Measurements from ENCODE around the gene SPEN. TPM values are rescaled to one million over a fixed set of nuclear protein-coding genes. Genes with fewer than 3 reads are reported as not detected.
"Not testable (repeated sequence)": the region's sequence is repeated elsewhere in the genome, so short reads cannot be mapped to it uniquely, and the experiment has no call there.

SPEN gene
- total RNA-seq, 3 donors from 2014 or later = 48.7 to 60.3 (median 50.6) TPM

DNA sequence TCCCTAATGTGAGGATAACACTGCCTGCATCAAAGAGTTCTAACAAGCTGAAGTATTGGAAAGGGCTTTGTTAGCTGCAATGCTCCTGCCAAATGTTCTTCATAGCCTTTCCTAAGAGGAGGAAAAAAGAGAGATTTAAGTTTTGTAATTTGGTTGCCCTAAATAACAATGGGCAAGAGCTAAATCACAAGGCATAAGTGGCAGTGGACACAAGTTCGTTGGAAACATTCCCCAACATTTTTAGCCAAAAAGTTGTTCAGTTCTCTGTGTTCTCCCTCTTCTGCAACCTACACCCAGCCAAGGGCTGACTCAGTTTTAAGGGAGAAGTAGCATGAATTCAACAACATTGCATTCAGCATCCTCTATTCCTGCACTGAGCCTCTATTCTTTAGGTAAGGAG lies 37.4 kb upstream of the SPEN start:
- intact Hi-C loops (cut with DNase I, micrococcal nuclease) = no loop called here
- Histone ChIP-seq H3K36me3 (ENCODE audit: low read depth) (no peaks in the 10 kb centered on the region), H3K9me3 (no peaks in the 10 kb centered on the region), H3K4me3 (no peak overlapping the region), H3K4me1 (ENCODE audit: low read depth) (peaks cover 6% of the 10 kb centered on the region)
- TF ChIP-seq, protein P1, sequence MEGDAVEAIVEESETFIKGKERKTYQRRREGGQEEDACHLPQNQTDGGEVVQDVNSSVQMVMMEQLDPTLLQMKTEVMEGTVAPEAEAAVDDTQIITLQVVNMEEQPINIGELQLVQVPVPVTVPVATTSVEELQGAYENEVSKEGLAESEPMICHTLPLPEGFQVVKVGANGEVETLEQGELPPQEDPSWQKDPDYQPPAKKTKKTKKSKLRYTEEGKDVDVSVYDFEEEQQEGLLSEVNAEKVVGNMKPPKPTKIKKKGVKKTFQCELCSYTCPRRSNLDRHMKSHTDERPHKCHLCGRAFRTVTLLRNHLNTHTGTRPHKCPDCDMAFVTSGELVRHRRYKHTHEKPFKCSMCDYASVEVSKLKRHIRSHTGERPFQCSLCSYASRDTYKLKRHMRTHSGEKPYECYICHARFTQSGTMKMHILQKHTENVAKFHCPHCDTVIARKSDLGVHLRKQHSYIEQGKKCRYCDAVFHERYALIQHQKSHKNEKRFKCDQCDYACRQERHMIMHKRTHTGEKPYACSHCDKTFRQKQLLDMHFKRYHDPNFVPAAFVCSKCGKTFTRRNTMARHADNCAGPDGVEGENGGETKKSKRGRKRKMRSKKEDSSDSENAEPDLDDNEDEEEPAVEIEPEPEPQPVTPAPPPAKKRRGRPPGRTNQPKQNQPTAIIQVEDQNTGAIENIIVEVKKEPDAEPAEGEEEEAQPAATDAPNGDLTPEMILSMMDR (IDR thresholded peaks at IDR 0.05) = no peak
- ATAC-seq (no peak), DNase-seq (no peak)

DNA sequence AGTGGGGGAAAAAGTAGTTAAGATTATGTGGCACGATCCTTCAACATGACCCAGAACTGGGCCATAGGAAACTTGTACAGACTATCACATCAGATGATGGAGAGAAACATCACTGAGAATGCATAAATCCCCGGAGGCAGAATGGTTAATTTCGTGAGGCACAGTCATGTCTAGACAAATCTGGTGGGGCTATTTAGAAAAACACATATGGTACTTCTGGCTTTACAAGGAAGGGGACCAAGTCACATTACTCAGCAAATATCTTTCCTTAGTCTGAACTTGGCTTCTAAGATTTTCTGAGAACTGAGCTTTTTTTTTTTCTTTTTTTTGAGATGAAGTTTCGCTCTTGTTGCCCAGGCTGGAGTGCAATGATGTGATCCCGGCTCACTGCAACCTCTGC lies 30.8 kb upstream of the SPEN start:
- no peak for DNase-seq
- TF ChIP-seq, protein P1 (IDR thresholded peaks at IDR 0.05) = no peak
- Histone ChIP-seq H3K4me3 (no peak overlapping the region), H3K4me1 (ENCODE audit: low read depth) (peaks cover 5% of the 10 kb centered on the region), H3K36me3 (ENCODE audit: low read depth) (no peaks in the 10 kb centered on the region), H3K9me3 (no peaks in the 10 kb centered on the region)
- ATAC-seq = no peak
- intact Hi-C loops (cut with DNase I, micrococcal nuclease) = no loop called here

DNA sequence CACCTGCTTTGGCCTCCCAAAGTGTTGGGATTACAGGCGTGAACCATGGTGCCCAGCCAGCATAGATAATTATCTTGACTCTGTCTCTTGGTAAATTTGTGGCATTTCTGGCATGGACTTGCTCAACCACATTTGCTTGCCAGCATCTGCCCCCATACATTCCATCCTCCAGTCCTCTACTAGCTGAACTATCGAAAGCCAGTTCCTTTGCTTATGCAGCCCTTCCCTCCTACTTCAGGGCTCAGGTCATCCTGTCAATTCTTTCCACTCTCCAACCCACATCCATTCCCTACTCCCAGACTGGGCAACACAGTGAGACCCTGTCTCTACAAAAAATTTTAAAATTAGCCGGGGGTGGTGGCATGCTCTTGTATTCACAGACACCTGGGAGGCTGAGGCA lies 27.0 kb upstream of the SPEN start:
- ATAC-seq = no peak
- no peak overlapping the region for H3K4me3 ChIP-seq
- intact Hi-C loops (cut with DNase I, micrococcal nuclease) = no loop called here
- no peaks in the 10 kb centered on the region for H3K4me1 ChIP-seq (ENCODE audit: low read depth)
- H3K36me3 ChIP-seq (ENCODE audit: low read depth) = no peaks in the 10 kb centered on the region
- H3K9me3 ChIP-seq = no peaks in the 10 kb centered on the region
- TF ChIP-seq, protein P1 (IDR thresholded peaks at IDR 0.05) = no peak
- no peak for DNase-seq

DNA sequence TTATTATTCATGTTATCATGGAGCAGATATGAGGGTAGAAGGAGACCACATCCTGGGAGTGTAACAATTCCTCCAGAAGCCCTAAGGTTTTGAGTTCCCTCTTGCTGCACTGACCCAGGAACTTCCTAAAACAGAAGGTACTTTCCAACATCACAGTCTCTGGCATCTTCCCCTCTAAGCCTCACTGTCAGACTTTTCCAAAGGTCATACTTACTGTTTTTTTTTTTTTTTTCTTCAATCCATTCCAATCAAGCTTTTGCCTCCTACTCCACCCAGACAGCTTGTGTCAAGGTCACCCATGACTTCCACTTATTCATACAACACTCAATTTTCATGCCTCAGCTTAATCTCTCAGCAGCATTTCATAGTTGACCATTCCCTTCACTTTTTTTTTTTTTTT lies 21.7 kb upstream of the SPEN start:
- intact Hi-C loops (cut with DNase I, micrococcal nuclease) = no loop called here
- no peak for DNase-seq
- Histone ChIP-seq H3K4me1 (ENCODE audit: low read depth) (no peaks in the 10 kb centered on the region), H3K9me3 (no peaks in the 10 kb centered on the region), H3K4me3 (no peak overlapping the region), H3K36me3 (ENCODE audit: low read depth) (no peaks in the 10 kb centered on the region)
- ATAC-seq = peak; percentile 13
- TF ChIP-seq, protein P1 (IDR thresholded peaks at IDR 0.05) = no peak

DNA sequence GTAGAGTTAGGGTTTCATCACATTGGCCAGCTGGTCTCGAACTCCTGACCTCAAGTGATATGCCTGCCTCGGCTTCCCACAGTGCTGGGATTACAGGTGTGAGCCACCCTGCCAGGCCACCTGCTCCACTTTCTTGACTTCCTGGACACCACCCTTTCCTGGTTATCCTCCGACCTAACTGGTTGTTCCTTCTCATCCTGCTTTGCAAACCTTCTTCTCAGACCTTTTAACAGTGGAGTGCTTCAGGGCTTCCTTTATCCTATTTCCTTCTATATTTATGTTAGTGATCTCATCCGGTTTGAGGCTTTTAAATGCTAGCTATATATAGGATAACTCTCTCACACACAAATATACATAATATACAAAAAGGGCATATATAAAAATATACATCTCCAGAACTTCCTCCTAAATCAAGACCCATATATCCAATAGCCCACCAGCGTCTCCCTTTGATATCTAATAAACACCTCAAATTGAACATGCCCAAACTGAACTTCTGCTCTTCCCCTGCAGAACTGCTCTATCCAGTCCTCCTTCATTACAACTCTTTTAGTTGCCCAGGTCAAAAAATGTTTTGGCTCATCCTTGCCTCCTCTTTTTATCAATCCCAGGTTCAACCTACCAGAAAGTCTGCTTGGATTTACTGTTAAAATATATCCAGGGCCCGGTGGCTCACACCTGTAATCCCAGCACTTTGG lies 20.5 kb upstream of the SPEN start:
- ATAC-seq = peak; percentile 72

DNA sequence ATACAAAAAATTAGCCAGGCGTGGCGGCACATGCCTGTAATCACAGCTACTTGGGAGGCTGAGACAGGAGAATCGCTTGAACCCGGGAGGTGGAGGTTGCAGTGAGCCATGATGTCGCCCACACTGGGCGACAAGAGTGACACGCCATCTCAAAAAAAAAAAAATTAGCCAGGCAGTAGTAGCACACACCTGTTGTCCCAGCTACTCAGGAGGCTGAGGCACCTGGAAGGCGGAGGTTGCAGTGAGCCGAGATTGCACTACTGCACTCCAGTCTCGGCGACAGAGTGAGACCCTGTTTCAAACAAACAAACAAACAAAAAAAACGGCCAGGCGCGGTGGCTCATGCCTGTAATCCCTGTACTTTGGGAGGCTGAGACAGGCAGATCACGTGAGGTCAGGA lies 19.9 kb upstream of the SPEN start:
- intact Hi-C loops (cut with DNase I, micrococcal nuclease); H3K4me3 ChIP-seq; DNase-seq; H3K9me3 ChIP-seq; H3K36me3 ChIP-seq (ENCODE audit: low read depth); ATAC-seq; H3K4me1 ChIP-seq (ENCODE audit: low read depth): not testable (repeated sequence)

More for the DNA sequence above, 20.5 kb upstream of the SPEN start:
- H3K4me1 ChIP-seq (ENCODE audit: low read depth) = no peaks in the 10 kb centered on the region
- H3K9me3 ChIP-seq = no peaks in the 10 kb centered on the region
- no peaks in the 10 kb centered on the region for H3K36me3 ChIP-seq (ENCODE audit: low read depth)
- H3K4me3 ChIP-seq = no peak overlapping the region
- DNase-seq = no peak
- intact Hi-C loops (cut with DNase I, micrococcal nuclease) = no loop called here
- TF ChIP-seq, protein P1 (IDR thresholded peaks at IDR 0.05) = no peak

DNA sequence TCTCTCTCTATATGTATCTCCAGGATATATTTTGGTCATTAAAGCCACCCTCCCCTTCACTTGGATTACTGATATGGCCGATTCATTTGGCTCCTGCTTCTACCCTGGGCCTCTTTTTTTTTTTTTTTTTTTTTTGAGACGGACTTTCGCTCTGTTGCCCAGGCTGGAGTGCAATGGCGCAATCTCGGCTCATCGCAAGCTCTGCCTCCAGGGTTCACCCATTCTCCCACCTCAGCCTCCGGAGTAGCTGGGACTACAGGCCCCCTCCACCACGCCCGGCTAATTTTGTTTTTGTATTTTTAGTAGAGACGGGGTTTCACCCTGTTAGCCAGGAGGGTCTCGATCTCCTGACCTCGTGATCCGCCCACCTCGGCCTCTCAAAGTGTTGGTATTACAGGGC lies 18.6 kb upstream of the SPEN start:
- DNase-seq; H3K4me3 ChIP-seq; H3K4me1 ChIP-seq (ENCODE audit: low read depth); ATAC-seq; intact Hi-C loops (cut with DNase I, micrococcal nuclease); H3K9me3 ChIP-seq; H3K36me3 ChIP-seq (ENCODE audit: low read depth): not testable (repeated sequence)
